Measurements from ENCODE around the gene ZNF146. TPM values are rescaled to one million over a fixed set of nuclear protein-coding genes. Genes with fewer than 3 reads are reported as not detected.

ZNF146 gene
- total RNA-seq, 2 experiments from 2014 or later = 13.6 to 13.7 TPM

DNA sequence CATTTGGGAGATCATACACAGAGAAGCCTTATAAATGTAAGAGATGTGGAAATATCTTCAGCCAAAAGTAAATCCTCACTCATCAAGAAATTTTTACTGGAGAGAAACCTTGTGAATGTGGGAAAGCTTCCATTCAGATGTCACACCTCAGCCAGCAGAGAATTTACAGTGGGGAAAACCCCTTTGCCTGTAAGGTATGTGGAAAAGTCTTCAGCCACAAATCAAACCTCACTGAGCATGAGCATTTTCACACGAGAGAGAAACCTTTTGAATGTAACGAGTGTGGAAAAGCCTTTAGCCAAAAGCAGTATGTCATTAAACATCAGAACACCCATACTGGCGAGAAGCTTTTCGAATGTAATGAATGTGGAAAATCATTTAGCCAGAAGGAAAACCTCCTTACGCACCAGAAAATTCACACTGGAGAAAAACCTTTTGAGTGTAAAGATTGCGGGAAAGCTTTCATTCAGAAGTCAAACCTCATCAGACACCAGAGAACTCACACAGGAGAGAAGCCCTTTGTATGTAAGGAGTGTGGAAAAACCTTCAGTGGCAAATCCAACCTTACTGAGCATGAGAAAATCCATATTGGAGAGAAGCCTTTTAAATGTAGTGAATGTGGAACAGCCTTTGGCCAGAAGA, 21.5 kb downstream of the ZNF146 start:
- ATAC-seq (ENCODE audit: poor library complexity) (no peak), DNase-seq (no peak)
- TF ChIP-seq, protein P1, sequence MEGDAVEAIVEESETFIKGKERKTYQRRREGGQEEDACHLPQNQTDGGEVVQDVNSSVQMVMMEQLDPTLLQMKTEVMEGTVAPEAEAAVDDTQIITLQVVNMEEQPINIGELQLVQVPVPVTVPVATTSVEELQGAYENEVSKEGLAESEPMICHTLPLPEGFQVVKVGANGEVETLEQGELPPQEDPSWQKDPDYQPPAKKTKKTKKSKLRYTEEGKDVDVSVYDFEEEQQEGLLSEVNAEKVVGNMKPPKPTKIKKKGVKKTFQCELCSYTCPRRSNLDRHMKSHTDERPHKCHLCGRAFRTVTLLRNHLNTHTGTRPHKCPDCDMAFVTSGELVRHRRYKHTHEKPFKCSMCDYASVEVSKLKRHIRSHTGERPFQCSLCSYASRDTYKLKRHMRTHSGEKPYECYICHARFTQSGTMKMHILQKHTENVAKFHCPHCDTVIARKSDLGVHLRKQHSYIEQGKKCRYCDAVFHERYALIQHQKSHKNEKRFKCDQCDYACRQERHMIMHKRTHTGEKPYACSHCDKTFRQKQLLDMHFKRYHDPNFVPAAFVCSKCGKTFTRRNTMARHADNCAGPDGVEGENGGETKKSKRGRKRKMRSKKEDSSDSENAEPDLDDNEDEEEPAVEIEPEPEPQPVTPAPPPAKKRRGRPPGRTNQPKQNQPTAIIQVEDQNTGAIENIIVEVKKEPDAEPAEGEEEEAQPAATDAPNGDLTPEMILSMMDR (IDR thresholded peaks at IDR 0.05) = no peak
- Mint-ChIP-seq H3K4me3 (no peak overlapping the region), H3K36me3 (ENCODE audit: low read depth) (peaks cover 88% of the 10 kb centered on the region), H3K27ac (no peak overlapping the region), H3K4me1 (ENCODE audit: low read depth) (no peaks in the 10 kb centered on the region), H3K27me3 (no peaks in the 10 kb centered on the region), H3K9me3 (peaks cover 6% of the 10 kb centered on the region)
- CTCF ChIA-PET = no interaction called here
- H3K27ac ChIP-seq (ENCODE audit: low read depth in 1 of 2, low read length in 2 of 2) = no peak overlapping the region
- H3K4me3 ChIP-seq (ENCODE audit: low read length) = no peak overlapping the region
- H3K36me3 ChIP-seq (ENCODE audit: insufficient read depth, low read length) = peaks cover 56% of the 10 kb centered on the region
- H3K9me3 ChIP-seq (ENCODE audit: control insufficient read depth in 1 of 2, insufficient read depth in 1 of 2, low read length in 2 of 2) = peaks cover 58 to 90% of the 10 kb centered on the region in 2 experiments
- POLR2A ChIA-PET = interaction anchor here (0.6 kb wide), 1 partner anchor 595 kb away, joined by 4 read pairs; no protein-coding TSS in a partner anchor
- H3K27me3 ChIP-seq (ENCODE audit: control insufficient read depth in 1 of 2, insufficient read depth in 2 of 2, low read length in 2 of 2) = no peaks in the 10 kb centered on the region
- no peaks in the 10 kb centered on the region for H3K4me1 ChIP-seq (ENCODE audit: insufficient read depth, low read length)
- intact Hi-C loops (cut with DNase I, micrococcal nuclease) = no loop called here

DNA sequence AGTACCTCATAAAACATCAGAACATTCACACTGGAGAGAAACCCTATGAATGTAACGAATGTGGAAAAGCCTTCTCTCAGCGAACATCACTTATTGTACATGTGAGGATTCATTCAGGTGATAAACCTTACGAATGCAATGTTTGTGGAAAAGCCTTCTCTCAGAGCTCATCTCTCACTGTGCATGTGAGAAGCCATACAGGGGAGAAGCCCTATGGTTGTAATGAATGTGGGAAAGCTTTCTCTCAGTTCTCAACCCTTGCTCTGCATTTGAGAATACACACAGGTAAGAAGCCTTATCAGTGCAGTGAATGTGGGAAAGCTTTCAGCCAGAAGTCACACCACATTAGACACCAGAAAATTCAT, 22.0 kb downstream of the ZNF146 start:
- Mint-ChIP-seq H3K9me3 (peaks cover 6% of the 10 kb centered on the region), H3K4me3 (no peak overlapping the region), H3K27ac (no peak overlapping the region), H3K36me3 (ENCODE audit: low read depth) (peaks cover 87% of the 10 kb centered on the region), H3K27me3 (no peaks in the 10 kb centered on the region), H3K4me1 (ENCODE audit: low read depth) (no peaks in the 10 kb centered on the region)
- TF ChIP-seq, protein P1 (IDR thresholded peaks at IDR 0.05) = no peak
- H3K36me3 ChIP-seq (ENCODE audit: insufficient read depth, low read length) = peaks cover 51% of the 10 kb centered on the region
- peaks cover 57 to 90% of the 10 kb centered on the region in 2 experiments for H3K9me3 ChIP-seq (ENCODE audit: control insufficient read depth in 1 of 2, insufficient read depth in 1 of 2, low read length in 2 of 2)
- H3K27ac ChIP-seq (ENCODE audit: low read depth in 1 of 2, low read length in 2 of 2) = no peak overlapping the region
- no peak overlapping the region for H3K4me3 ChIP-seq (ENCODE audit: low read length)
- POLR2A ChIA-PET = interaction anchor here (0.6 kb wide), 1 partner anchor 595 kb away, joined by 4 read pairs; no protein-coding TSS in a partner anchor
- ATAC-seq (ENCODE audit: poor library complexity) (no peak), DNase-seq (no peak)
- H3K27me3 ChIP-seq (ENCODE audit: control insufficient read depth in 1 of 2, insufficient read depth in 2 of 2, low read length in 2 of 2) = no peaks in the 10 kb centered on the region
- no peaks in the 10 kb centered on the region for H3K4me1 ChIP-seq (ENCODE audit: insufficient read depth, low read length)
- intact Hi-C loops (cut with DNase I, micrococcal nuclease) = no loop called here
- CTCF ChIA-PET = no interaction called here

DNA sequence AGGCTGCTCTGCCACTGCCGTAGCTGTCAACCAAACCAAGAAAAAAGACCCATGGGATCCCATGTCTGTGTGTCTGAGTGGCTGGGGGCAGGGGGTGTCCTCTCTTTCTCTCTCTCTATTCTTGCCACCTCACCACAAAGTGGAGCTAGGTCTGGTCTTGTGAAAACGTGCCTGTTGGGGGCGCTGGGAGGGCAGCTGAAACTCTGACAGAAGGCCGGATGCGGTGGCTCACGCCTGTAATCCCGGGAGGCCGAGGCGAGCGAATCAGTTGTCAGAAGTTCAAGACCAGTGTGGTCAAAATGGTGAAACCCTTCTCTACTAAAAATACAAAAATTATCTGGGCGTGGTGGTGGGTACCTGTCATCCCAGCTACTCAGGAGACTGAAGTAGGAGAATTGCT, 29.2 kb downstream of the ZNF146 start:
- DNase-seq (no peak), ATAC-seq (ENCODE audit: poor library complexity) (no peak)
- Mint-ChIP-seq H3K4me1 (ENCODE audit: low read depth) (no peaks in the 10 kb centered on the region), H3K9me3 (peaks cover 15% of the 10 kb centered on the region), H3K36me3 (ENCODE audit: low read depth) (peaks cover 45% of the 10 kb centered on the region), H3K27me3 (peaks cover 4% of the 10 kb centered on the region), H3K4me3 (no peak overlapping the region), H3K27ac (no peak overlapping the region)
- intact Hi-C loops (cut with DNase I, micrococcal nuclease) = no loop called here
- Histone ChIP-seq H3K36me3 (ENCODE audit: insufficient read depth, low read length) (no peaks in the 10 kb centered on the region), H3K27me3 (ENCODE audit: control insufficient read depth in 1 of 2, insufficient read depth in 2 of 2, low read length in 2 of 2) (peaks cover 0 to 2% of the 10 kb centered on the region in 2 experiments), H3K9me3 (ENCODE audit: control insufficient read depth in 1 of 2, insufficient read depth in 1 of 2, low read length in 2 of 2) (peaks cover 74 to 75% of the 10 kb centered on the region in 2 experiments), H3K4me3 (ENCODE audit: low read length) (no peak overlapping the region), H3K27ac (ENCODE audit: low read depth in 1 of 2, low read length in 2 of 2) (no peak overlapping the region), H3K4me1 (ENCODE audit: insufficient read depth, low read length) (no peaks in the 10 kb centered on the region)
- POLR2A ChIA-PET = no interaction called here
- CTCF ChIA-PET = no interaction called here
- TF ChIP-seq, protein P1 (IDR thresholded peaks at IDR 0.05) = no peak
